Measurements from ENCODE around the gene ARHGAP33. TPM values are rescaled to one million over a fixed set of nuclear protein-coding genes. Genes with fewer than 3 reads are reported as not detected.

The ARHGAP33 gene
- total RNA-seq, 4 donors from 2014 or later = 3.3 to 11.2 (median 7.7) TPM

- Histone ChIP-seq H3K27me3 (no peaks in the 10 kb centered on the region), H3K4me3 (no peak overlapping the region), H3K27ac (replicated peaks in 1 of 4) (no peak overlapping the region), H3K9me3 (no peaks in the 10 kb centered on the region), H3K36me3 (peaks cover 85 to 100% (median 98%) of the 10 kb centered on the region in 4 donors), H3K4me1 (peaks cover 0 to under 1% (median 0%) of the 10 kb centered on the region in 4 donors)
- TF ChIP-seq EP300 (IDR thresholded peaks at IDR 0.05) (no peak), POLR2AphosphoS5 (IDR thresholded peaks at IDR 0.05) (no peak), CTCF (IDR thresholded peaks at IDR 0.05) (no peak), POLR2A (IDR thresholded peaks at IDR 0.05; ENCODE audit: low read depth) (no peak)
- WGBS = 81% methylated on average over 12 of the region's 35 CpGs
- no peak for DNase-seq (ENCODE audit: extremely low spot score)
- intact Hi-C loops (cut with DNase I) = no loop called here
Measured at GRCh38 chr19:35733180-35734125, 41.9 kb upstream of the ARHGAP33 start.

DNA sequence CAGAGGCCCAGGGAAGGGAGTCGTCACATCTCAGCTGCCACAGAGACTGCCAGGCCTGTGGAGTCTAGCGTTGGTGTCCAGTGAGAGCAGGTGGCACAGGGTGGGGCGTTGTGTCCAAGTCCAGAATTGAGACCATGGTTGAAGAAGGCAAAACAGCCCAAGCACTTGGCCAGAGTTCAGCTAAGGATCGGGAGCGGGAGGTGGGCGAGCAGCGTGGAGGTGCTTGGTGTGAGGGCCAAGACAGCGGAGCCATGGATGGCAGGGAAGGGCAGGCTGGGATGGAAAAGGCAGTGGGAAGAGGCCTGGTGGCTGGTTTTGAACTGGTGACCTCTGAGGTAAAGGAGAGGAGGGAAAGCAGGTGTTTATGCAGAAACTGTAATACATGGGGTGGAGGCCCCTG lies 41.1 kb upstream of the ARHGAP33 start:
- 95% methylated on average over 8 of the region's 8 CpGs for WGBS
- peaks cover 0 to 8% (median 2%) of the 10 kb centered on the region in 4 donors for H3K4me1 ChIP-seq
- intact Hi-C loops (cut with DNase I) = no loop called here
- no peaks in the 10 kb centered on the region for H3K27me3 ChIP-seq
- no peak for DNase-seq (ENCODE audit: extremely low spot score)
- H3K36me3 ChIP-seq = peaks cover 80 to 100% (median 98%) of the 10 kb centered on the region in 4 donors
- no peak overlapping the region for H3K4me3 ChIP-seq
- no peak overlapping the region for H3K27ac ChIP-seq (replicated peaks in 1 of 4)
- H3K9me3 ChIP-seq = no peaks in the 10 kb centered on the region
- TF ChIP-seq POLR2AphosphoS5 (IDR thresholded peaks at IDR 0.05) = no peak
- TF ChIP-seq POLR2A (IDR thresholded peaks at IDR 0.05; ENCODE audit: low read depth) = no peak
- TF ChIP-seq EP300 (IDR thresholded peaks at IDR 0.05) = no peak

GRCh38 chr19:35734889-35735288 lies 40.5 kb upstream of the ARHGAP33 start:
- intact Hi-C loops (cut with DNase I) = no loop called here
- Histone ChIP-seq H3K4me3 (no peak overlapping the region), H3K4me1 (peaks cover 5 to 15% (median 8%) of the 10 kb centered on the region in 4 donors), H3K27me3 (no peaks in the 10 kb centered on the region), H3K27ac (replicated peaks in 1 of 4) (no peak overlapping the region), H3K9me3 (no peaks in the 10 kb centered on the region), H3K36me3 (peaks cover 74 to 95% (median 93%) of the 10 kb centered on the region in 4 donors)
- TF ChIP-seq POLR2AphosphoS5 (IDR thresholded peaks at IDR 0.05) = no peak
- no peak for TF ChIP-seq CTCF (IDR thresholded peaks at IDR 0.05)
- no peak for TF ChIP-seq POLR2A (IDR thresholded peaks at IDR 0.05; ENCODE audit: low read depth)
- no peak for TF ChIP-seq EP300 (IDR thresholded peaks at IDR 0.05)
- WGBS = 80% methylated on average over 5 of the region's 5 CpGs
- no peak for DNase-seq (ENCODE audit: extremely low spot score)

DNA sequence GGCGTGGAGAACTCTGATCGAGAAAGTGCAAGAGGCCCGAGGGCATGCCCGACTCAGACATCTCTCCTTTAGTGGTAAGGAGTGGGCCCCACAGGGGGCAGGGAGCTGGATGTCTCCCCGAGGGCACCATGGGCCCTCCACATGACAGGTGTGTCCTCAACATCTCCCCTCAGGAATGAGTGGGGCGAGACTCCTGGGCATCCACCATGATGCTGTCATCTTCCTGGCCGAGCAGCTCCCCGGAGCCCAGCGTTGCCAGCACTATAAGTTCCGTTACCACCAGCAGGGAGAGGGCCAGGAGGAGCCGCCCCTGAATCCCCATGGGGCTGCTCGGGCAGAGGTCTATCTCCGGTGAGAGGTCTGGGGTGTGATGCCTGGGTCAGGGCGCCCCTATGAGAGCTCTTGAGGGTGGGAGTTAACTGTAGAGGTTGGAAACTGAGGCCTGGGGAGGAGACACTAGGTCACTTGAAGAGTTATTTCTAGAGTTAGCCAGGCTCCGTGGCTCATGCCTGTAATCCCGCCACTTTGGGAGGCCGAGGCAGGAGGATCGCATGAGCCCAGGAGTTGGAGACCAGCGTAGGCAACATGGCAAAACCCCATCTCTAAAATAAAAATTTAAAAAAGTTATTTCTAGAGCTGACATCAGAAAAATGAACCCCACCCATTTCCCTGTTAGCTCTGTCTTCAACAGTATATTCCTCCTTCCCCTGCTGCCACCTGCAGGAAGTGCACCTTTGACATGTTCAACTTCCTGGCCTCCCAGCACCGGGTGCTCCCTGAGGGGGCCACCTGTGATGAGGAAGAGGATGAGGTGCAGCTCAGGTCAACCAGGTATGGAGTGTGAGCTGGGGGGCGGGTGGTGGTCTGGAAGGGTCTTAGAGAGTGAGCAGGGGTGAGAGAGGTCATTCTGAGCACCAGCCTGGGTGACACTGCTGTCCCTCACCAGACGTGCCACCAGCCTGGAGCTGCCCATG lies 38.2 kb upstream of the ARHGAP33 start:
- TF ChIP-seq CTCF (IDR thresholded peaks at IDR 0.05) (no peak), POLR2A (IDR thresholded peaks at IDR 0.05; ENCODE audit: low read depth) (no peak), EP300 (IDR thresholded peaks at IDR 0.05) (no peak), POLR2AphosphoS5 (IDR thresholded peaks at IDR 0.05) (peak in 1 of 2 donors; percentile 8)
- H3K4me1 ChIP-seq = peaks cover 14 to 36% (median 24%) of the 10 kb centered on the region in 4 donors
- peaks cover 51 to 75% (median 71%) of the 10 kb centered on the region in 4 donors for H3K36me3 ChIP-seq
- no peak overlapping the region for H3K4me3 ChIP-seq
- H3K27me3 ChIP-seq = no peaks in the 10 kb centered on the region
- H3K9me3 ChIP-seq = no peaks in the 10 kb centered on the region
- DNase-seq (ENCODE audit: extremely low spot score) = no peak
- WGBS = 91% methylated on average over 20 of the region's 22 CpGs
- H3K27ac ChIP-seq (replicated peaks in 1 of 4) = peak overlapping the region in 1 of 4 donors; percentile 30
- intact Hi-C loops (cut with DNase I) = no loop called here

Measured in esophagus muscularis mucosa (tissue), 4 donors.